BJ (cell line): ENCODE measurements around the gene TLR2. TPM values are rescaled to one million over a fixed set of nuclear protein-coding genes. Genes with fewer than 3 reads are reported as not detected.

Experiments
- CTCF ChIA-PET: fragments of 350-600 bp; formaldehyde crosslinking; extraction: SDS; loops from one replicate; lab custom pipeline; 2021; ENCODE audit warnings: antibody characterized with exemption, inconsistent platforms; lab: Yijun Ruan, JAX
- POLR2A ChIA-PET: fragments of 300-600 bp; sonication (Branson Sonifier 250); formaldehyde crosslinking; extraction: SDS; loops from one replicate; lab custom pipeline; 2021; ENCODE audit warnings: antibody characterized with exemption; lab: Charles Lee
- DNase-seq: peaks from one replicate; pipeline ENCODE4 v3.0.0-alpha.2; 2011; ENCODE audit warnings: low read depth
- H3K27me3 ChIP-seq: 2 replicates; pipeline ENCODE4 v1.6.0; 2011; ENCODE audit warnings: low read length; ENCODE audit not compliant: control insufficient read depth, insufficient read depth
- H3K36me3 ChIP-seq: 2 replicates; pipeline ENCODE4 v1.5.1; 2011; ENCODE audit warnings: low read length; ENCODE audit not compliant: control insufficient read depth, insufficient read depth
- H3K4me3 ChIP-seq: 2 replicates; pipeline ENCODE4 v1.5.1; 2011; ENCODE audit warnings: low read depth, mild to moderate bottlenecking, control low read depth, low read length
- polyA plus RNA-seq: library from polyadenylated mRNA; depleted of rRNA; stranded (reverse); fragments of >200 nt; gene quantifications from 2 replicates; pipeline ENCODE4 v1.2.3, GENCODE V29; 2011; rRNA removed
- TF ChIP-seq, protein P1 (sequence below): IDR thresholded peaks from 2 replicates; pipeline ENCODE4 v1.5.1; 2011; ENCODE audit warnings: low read depth, mild to moderate bottlenecking, control low read depth, inconsistent platforms, low read length, moderate library complexity; ENCODE audit not compliant: insufficient read depth

TLR2 gene
- polyA plus RNA-seq, 1 experiment: not detected

DNA sequence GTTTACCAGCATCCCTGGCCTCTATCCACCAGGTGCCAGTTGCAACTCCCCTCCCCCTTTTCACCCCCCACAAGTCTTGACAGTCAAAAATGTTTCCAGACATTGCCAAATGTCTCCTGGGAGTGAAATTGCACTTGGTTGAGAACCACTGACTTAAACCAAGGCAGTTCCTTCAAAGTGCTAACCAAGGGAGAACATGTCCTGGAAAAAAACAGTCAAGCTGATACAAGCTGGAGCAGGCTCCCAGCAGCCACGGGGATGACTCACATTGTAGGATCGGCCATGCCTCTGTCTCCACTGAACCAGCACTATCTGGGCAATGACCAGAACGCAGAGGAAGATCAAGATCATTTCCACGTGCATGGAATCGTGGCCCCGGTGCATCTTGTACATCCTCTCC, 64.3 kb downstream of the TLR2 start:
- peaks cover 2% of the 10 kb centered on the region for H3K27me3 ChIP-seq
- peak; percentile 29 for DNase-seq
- CTCF ChIA-PET: interaction anchor here (0.6 to 3.9 kb wide), 5 partner anchors 38 to 154 kb away, joined by 3 to 30 read pairs (median 3); no protein-coding TSS in a partner anchor
- POLR2A ChIA-PET: no interaction called here
- no peaks in the 10 kb centered on the region for H3K36me3 ChIP-seq
- H3K4me3 ChIP-seq: no peak overlapping the region
- TF ChIP-seq, protein P1, sequence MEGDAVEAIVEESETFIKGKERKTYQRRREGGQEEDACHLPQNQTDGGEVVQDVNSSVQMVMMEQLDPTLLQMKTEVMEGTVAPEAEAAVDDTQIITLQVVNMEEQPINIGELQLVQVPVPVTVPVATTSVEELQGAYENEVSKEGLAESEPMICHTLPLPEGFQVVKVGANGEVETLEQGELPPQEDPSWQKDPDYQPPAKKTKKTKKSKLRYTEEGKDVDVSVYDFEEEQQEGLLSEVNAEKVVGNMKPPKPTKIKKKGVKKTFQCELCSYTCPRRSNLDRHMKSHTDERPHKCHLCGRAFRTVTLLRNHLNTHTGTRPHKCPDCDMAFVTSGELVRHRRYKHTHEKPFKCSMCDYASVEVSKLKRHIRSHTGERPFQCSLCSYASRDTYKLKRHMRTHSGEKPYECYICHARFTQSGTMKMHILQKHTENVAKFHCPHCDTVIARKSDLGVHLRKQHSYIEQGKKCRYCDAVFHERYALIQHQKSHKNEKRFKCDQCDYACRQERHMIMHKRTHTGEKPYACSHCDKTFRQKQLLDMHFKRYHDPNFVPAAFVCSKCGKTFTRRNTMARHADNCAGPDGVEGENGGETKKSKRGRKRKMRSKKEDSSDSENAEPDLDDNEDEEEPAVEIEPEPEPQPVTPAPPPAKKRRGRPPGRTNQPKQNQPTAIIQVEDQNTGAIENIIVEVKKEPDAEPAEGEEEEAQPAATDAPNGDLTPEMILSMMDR: no peak

DNA sequence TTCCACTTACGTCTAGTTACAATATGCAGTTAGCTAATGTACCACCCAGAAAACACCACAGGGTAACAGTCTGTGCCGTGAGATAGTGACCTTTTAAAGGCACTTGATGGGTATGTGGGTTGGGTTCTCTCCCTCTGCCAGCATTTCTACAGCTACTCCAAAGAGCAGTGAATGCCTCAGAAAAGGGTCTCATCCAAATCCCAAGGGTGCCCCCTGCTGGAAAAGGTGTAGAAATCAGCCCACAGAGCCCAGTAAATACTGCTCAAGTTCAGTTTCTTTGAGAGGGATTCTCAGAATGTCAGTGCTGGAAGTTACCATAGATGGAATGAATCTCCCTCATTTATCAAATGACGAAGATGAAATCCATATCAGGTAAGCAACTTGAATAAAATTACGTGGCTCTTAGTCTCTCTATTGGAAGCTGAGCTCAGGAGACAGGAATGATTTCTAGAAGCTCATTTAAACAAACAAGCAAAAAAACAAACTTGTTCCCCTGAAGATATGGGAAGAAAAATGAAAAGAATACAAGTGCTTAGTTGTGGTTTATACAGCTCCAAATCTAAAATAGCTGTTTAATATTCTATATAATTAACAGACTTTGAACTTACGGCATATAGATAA, 66.2 kb downstream of the TLR2 start:
- no peak overlapping the region for H3K4me3 ChIP-seq
- TF ChIP-seq, protein P1: peak; percentile 78

DNA sequence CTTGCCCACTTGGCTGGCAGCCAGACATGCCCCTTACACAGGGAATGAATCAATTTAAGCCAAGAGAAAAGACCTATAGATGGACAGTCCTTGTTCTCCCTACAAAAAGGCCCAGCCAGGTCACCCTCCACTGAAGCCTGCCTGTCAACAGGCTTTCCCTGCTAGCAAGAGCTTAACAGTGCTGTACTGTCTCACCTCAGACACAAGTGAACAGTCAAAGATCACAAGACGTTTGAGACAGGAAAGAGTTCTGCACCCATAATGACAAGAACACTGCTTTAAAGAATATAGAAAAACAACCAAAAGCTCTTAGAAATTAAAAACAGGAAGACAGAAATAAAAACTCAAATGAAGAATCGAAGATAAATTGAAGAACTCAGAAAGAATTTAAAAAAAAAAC, 71.1 kb downstream of the TLR2 start:
- ChIA-PET POLR2A (no interaction called here), CTCF (no interaction called here)
- DNase-seq: no peak
- H3K27me3 ChIP-seq: peaks cover 6% of the 10 kb centered on the region
- TF ChIP-seq, protein P1: no peak
- H3K36me3 ChIP-seq: no peaks in the 10 kb centered on the region
- H3K4me3 ChIP-seq: no peak overlapping the region

More for the DNA sequence above, 66.2 kb downstream of the TLR2 start:
- ChIA-PET CTCF (interaction anchor here (0.7 to 3.9 kb wide), 24 partner anchors 11 to 759 kb away, joined by 3 to 30 read pairs (median 3); no protein-coding TSS in a partner anchor), POLR2A (no interaction called here)
- no peaks in the 10 kb centered on the region for H3K36me3 ChIP-seq
- DNase-seq: peak; percentile 19
- H3K27me3 ChIP-seq: peaks cover 2% of the 10 kb centered on the region

Other genes with a start within 250 kb of the TLR2 start
- gene TMEM131L, start 217.9 kb upstream of the TLR2 start, polyA plus RNA-seq: 6.0 and 7.5 TPM in 2 replicates
- 0.06 TPM in 1 of 2 replicates, not detected in the other for gene RNF175, start 75.7 kb downstream of the TLR2 start, polyA plus RNA-seq
- gene SFRP2, start 104.8 kb downstream of the TLR2 start, polyA plus RNA-seq: 0.05 TPM in 1 of 2 replicates, not detected in the other